Measurements from ENCODE around the gene OCIAD1.

DNA sequence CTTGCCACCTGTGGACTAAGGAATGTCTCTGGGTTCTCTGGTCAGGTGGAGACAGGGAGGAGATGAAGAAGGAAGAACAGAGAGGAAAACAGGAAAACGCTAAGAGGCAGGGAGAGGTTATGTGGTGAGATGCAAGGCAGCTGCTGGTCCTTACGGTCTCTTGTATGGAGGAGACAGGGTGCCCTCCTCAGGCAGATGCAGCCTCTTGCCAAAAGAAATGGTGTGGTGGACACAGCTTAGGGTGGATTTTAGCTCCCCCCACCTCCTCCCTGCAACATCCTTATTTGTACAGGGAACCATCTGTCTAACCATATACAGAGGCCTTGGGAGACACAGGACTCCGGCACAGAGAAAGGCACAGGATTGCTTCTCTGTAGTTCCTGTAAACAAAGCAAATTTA lies 66.0 kb downstream of the OCIAD1 start:
- TF ChIP-seq REST (IDR thresholded peaks at IDR 0.05; ENCODE audit: low read depth) (no peak), NFIC (IDR thresholded peaks at IDR 0.05) (no peak), RAD21 (IDR thresholded peaks at IDR 0.05; ENCODE audit: low read depth) (no peak), CEBPB (IDR thresholded peaks at IDR 0.05) (no peak)
- TF ChIP-seq, protein P1, sequence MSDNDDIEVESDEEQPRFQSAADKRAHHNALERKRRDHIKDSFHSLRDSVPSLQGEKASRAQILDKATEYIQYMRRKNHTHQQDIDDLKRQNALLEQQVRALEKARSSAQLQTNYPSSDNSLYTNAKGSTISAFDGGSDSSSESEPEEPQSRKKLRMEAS (IDR thresholded peaks at IDR 0.05) = no peak
